ENCODE measurements around the gene POLRMT.
A peak's percentile ranks its signal among the peaks of the same experiment; 100 is the strongest.
"Not testable (repeated sequence)": the region's sequence is repeated elsewhere in the genome, so short reads cannot be mapped to it uniquely, and the experiment has no call there.

The POLRMT gene

DNA sequence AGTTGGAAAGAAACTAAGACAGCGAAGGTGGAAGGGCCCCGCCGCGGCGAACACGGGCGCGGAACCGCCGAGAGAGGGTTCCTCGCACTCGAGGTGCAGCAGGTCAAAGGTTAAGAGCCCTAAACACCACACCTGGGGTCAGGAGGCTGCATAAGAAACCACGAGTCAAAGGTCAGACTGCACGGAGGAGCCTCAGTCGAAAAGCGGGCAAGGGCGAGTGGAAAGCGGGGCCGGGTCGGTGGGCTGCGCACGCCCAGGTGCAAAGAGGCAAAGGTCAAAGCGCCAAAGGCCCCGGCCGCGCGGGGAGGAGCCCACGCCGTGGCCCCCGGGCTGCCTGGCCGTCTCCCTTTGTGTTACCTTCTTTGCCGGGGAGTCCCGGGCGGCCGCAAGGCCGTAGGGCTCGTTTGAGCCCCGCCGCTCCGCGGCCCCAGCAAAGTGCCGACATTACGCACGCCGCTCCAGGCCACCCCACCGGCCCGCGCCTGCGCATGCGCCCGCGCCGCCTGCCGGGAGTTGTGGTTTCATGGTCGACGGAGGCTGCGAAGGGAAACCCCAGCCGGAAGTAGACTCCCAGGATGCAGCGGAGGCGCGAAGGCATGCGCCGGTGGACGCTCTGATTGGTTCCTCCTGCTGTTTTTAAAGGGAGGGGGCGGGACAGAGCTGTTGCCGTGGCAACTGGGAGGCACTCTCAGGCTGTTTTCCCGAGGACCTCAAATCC lies at the start of gene POLRMT:
TSS of gene POLRMT (minus strand) at position 470 of the 718 bp plus-strand sequence. CDS start at position 445, 25 bp downstream.
- peak; percentile 93 for ATAC-seq
- peak; percentile 96 for DNase-seq

DNA sequence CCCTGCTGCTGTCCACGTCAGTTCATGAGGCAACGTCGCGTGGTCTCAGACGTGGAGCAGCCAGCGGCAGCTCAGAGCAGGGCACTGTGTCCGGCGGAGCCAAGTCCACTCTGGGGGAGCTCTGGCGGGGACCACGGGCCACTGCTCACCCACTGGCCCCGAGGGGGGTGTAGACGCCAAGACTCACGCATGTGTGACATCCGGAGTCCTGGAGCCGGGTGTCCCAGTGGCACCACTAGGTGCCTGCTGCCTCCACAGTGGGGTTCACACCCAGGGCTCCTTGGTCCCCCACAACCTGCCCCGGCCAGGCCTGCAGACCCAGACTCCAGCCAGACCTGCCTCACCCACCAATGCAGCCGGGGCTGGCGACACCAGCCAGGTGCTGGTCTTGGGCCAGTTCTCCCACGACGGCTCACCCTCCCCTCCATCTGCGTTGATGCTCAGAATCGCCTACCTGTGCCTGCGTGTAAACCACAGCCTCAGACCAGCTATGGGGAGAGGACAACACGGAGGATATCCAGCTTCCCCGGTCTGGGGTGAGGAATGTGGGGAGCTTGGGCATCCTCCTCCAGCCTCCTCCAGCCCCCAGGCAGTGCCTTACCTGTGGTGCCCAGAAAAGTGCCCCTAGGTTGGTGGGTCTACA lies 49.5 kb upstream of the POLRMT start:
- ATAC-seq: no peak

DNA sequence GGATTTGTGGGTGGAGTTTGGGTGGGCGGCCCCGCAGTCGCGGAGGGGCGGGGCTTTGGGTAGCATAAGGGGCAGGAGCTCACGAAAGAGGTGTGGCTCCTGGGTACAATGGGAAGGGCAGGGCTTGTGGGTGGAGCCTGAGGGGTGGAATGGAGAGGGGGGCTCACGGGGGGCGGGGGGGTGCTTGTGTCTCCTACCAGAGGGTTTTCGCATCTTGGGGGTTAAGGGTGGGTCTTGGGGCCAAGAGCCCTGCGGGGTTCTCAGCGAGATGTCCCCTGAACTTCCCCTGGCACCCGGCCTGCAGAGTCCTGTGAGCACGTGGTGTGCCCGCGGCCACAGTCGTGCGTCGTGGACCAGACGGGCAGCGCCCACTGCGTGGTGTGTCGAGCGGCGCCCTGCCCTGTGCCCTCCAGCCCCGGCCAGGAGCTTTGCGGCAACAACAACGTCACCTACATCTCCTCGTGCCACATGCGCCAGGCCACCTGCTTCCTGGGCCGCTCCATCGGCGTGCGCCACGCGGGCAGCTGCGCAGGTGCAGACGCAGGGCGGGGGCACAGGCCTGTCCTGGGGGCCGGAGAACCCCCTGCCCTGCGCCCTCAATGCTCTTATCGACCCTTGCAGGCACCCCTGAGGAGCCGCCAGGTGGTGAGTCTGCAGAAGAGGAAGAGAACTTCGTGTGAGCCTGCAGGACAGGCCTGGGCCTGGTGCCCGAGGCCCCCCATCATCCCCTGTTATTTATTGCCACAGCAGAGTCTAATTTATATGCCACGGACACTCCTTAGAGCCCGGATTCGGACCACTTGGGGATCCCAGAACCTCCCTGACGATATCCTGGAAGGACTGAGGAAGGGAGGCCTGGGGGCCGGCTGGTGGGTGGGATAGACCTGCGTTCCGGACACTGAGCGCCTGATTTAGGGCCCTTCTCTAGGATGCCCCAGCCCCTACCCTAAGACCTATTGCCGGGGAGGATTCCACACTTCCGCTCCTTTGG lies 48.0 kb upstream of the POLRMT start:
- DNase-seq (peak; percentile 96), ATAC-seq (no peak)

More for the DNA sequence above, 49.5 kb upstream of the POLRMT start:
- DNase-seq: no peak

- DNase-seq (peak; percentile 100), ATAC-seq (peak; percentile 84)
Measured at GRCh38 chr19:680287-681028, 47.1 kb upstream of the POLRMT start.

GRCh38 chr19:679418-680286 lies 46.3 kb upstream of the POLRMT start:
- peak; percentile 0 for ATAC-seq
- peak; percentile 60 for DNase-seq

GRCh38 chr19:678791-679388 lies 45.6 kb upstream of the POLRMT start:
- DNase-seq: no peak
- ATAC-seq: no peak

DNA sequence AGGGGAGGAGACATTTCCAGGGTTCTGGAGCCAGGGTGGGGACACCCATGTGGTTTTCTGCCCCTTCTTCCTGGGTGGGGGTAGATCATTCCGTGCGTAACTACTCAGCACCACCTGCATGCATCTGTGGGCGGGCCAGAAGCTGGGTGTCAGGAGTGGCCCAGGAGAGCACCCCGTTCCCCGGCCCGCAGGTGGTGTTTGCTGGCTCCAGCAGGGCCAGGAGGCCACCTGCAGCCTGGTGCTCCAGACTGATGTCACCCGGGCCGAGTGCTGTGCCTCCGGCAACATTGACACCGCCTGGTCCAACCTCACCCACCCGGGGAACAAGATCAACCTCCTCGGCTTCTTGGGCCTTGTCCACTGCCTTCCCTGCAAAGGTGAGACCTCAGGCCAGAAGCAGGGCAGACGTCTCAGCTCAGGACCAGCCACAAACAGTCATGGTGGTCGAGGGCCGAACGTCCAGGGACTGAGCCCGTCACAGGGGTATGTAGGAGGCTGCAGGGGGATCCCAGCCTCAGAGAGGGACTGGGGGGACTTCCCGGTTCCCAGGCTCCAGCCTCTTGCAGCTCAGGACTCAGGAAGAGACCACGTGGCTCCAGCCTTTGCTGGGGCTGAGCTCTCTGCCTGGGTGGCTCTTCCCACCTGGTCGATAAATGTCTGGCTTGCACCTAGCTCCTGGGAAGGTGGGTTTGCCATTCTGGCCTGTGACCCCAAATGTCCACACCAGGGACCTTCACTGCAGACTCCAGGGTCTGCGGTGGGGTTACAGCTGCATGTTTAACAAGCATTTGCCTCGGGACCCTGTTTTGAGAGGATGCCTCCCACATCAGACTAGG lies 44.5 kb upstream of the POLRMT start:
- DNase-seq (no peak), ATAC-seq (no peak)

DNA sequence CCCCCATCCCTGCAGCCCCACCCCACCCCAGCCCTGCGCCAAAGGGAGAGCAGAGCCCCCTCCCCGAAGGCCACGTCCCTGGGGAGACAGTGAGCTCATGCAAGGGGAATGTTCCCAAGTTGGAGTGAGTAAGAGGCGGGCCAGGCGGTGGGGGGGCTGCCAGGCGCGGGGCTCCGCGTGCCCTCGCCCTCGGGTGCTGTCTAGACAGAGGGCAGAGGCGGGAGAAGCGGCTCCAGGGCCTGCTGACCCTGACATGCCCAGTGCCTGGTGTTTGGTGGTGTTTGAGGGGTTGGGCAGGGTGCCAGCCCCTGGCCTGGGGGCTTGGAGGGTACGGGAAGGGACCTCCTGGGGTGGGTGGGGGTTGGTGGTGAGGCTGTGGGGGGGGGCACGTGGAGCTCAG lies 43.9 kb upstream of the POLRMT start:
- ATAC-seq (no peak), DNase-seq (no peak)

DNA sequence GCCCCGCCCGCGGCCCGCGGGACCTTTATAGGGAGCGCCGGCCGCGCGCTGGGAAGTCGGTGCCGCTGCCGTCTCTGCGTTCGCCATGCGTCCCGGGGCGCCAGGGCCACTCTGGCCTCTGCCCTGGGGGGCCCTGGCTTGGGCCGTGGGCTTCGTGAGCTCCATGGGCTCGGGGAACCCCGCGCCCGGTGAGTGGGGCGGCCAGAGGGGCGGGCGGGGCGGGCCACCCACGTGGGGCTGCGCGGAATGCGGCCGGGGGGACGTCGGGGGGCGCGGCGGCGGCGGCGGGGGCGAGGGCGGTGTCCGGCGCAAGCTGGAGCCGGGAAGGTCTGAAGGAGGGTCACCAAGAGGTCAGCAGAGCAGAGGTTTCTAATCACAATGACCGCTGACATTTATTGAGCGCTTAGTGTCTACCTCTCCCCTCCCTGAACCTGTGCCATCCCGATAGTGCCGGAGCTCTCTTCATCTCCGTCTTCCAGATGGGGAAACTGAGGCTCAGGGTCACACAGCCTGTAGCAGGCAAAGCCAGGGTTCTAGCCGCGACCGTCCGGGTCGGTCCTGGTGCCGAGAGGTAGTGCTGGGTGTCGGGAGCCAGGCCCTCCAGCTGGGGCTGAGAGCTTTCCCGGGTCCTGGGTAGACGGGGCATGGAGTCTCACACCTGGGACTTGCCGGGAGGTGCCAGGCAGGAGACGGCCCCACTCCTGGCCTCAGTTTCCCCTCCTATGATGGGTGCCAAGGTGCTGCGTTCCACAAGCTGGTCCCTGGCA lies 43.2 kb upstream of the POLRMT start, which contains the start of gene FSTL3:
TSS of gene FSTL3 (plus strand) at position 54 of the 767 bp plus-strand sequence. CDS start at position 86, 32 bp downstream.
- DNase-seq: no peak
- no peak for ATAC-seq

DNA sequence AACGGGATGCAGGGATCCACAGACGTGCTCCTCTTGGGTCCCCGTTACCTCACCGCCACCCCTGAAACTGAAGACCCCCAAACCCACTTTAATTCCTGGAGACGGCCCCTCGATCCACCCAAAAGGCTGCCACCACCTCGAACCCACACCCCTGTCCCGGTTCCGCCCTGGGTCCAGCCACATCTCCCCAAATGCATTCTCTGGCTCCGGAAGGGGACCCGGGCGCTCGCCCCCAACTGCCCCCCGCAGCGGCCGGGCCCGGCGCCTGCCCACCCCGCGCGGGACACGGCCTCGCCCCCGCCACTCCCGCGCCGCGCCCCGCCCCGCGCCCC lies 42.6 kb upstream of the POLRMT start:
- no peak for ATAC-seq
- DNase-seq: no peak

DNA sequence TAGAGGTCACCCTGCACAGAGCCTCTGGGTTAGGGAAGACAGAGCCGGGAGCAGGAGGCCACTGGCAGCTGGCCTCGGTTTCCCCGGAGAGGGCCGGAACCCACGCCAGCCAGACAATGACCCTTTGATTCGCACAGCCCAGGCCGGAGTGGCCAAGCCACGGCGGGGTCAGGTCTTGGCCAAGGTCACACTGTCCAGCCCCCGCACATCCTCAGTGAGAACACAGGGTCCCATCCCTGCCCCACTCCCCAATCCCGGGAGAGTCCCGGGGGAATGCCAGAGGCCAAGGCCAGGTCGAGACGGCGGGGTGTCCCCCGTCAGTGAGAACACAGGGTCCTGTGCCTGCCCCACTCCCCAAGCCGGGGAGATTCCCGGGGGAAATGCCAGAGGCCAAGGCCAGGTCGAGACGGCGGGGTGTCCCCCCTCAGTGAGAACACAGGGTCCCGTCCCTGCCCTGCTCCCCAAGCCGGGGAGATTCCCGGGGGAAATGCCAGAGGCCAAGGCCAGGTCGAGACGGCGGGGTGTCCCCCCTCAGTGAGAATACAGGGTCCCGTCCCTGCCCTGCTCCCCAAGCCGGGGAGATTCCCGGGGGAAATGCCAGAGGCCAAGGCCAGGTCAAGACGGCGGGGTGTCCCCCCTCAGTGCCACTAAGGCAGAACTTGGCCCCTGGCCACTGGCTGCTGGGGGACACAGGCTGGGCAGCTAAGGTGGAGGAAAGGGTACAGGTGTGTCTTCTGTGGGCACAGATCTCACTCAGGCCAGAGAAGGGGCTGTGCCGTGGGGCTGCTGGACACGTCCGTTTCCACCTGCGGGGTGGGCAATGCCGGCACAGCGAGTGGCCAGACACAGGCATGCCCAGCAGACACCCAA lies 41.2 kb upstream of the POLRMT start:
- ATAC-seq (no peak), DNase-seq (no peak)

DNA sequence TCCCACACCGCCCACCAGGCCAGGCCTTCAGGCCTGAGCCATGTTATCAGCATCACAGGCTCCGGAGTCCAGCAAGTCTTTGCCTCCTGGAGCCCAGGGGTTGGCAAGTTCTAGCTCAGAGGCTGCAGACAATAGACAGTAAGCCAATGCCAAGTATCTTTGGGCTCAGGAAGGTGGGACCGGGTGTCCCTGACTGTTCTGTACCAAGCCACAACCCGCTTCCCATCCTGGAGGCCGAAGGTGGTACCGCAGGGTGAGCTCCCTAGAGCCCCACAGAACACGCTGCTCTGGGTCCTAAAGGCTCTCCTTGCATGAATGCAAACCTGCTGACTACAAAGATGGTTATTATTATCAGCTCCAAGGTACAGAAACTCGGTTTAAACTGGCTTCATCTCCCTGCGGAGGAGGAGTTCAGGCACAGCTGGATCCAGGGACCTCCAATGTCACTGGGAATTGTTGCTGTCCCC lies 37.3 kb upstream of the POLRMT start:
- ATAC-seq (peak; percentile 31), DNase-seq (no peak)

DNA sequence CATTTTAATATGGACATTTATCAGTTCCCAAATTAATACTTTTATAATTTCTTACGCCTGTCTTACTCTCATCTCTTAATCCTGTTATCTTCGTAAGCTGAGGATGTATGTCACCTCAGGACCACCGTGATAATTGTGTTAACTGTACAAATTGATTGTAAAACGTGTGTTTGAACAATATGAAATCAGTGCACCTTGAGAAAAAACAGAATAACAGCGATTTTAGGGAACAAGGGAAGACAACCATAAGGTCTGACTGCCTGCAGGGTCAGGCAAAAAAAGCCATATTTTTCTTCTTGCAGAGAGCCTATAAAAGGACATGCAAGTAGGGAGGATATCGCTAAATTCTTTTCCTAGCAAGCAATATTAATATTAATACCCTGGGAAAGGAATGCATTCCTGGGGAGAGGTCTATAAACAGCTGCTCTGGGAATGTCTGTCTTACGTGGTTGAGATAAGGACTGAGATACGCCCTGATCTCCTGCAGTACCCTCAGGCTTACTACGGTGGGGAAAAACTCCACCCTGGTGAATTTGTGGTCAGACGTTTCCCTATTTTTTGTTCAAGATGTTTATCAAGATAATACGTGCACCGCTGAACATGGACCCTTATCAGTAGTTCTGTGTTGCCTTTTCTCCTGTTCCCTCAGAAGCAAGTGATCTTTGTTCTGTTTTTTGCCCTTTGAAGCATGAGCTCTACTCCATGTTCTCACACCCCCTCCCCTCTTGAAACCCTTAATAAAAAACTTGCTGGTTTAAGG lies 35.5 kb upstream of the POLRMT start:
- ATAC-seq, DNase-seq: not testable (repeated sequence)

- not testable (repeated sequence) for DNase-seq, ATAC-seq
Measured at GRCh38 chr19:666985-667573, 33.7 kb upstream of the POLRMT start.

DNA sequence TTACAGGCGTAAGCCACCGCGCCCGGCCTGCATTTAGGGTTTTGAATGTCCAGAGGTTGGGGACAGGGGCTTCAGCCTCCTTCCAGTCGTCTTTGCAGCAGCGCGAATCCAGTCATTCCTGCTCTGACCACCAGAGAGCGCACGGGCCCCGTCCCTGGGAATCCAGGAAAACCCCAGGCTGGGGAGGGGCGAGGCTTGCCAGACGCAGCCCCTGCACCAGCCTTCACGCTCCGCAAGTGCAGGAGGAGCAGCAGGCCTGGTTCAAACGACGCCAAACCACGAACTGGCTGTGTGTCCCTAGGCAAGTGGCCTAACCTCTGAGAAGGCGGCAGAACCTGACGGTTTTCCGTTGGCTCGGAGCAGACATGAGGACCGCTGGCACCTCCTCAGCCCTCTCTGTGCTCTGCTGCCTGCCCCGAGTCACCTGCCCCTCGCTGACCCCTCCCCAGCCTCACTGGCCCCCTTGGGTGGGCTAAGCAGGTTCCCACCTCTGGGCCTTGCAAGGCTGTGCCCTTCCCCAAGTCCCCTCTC lies 31.6 kb upstream of the POLRMT start:
- DNase-seq (peak; percentile 87), ATAC-seq (no peak)

- DNase-seq (no peak), ATAC-seq (no peak)
Measured at GRCh38 chr19:663682-664117, 30.4 kb upstream of the POLRMT start.

Data from stimulated activated naive CD8-positive, alpha-beta T cell treated with anti-CD3 and anti-CD28 coated beads, Interleukin-15, Interleukin-2, amounts not matched to agents 100 U/mL and 50 U/mL, for 24 hours (primary cell).